Measurements from ENCODE around the gene EIF4G2. TPM values are rescaled to one million over a fixed set of nuclear protein-coding genes. Genes with fewer than 3 reads are reported as not detected.

The EIF4G2 gene
- total and polyA plus RNA-seq, 2 experiments from 2014 or later = 358 to 788 TPM

DNA sequence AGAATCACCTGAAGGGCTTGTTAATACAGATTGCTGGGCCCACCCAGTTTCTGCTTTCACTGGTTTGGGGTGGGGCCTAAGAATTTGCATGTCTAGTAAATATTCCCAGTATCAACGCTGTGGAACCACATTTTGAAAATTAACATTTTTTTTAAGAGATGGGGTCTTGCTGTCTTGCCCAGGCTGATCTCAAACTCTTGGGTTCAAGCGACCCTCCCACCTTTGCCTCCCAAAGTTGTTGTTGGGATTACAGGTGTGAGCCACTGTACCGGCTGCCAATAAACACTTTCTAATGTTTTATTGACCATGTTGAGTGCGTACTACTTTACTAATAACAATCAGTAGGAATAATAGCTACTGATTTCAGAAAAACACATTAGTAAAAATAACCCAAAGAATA is 2.5 kb downstream of the EIF4G2 start:
- peaks cover 74% of the 10 kb centered on the region for H3K36me3 Mint-ChIP-seq (ENCODE audit: low read depth)
- H3K4me2 ChIP-seq = peak overlapping the region; percentile 95; the same call in 1 of the 2 replicates
- peaks cover 51% of the 10 kb centered on the region for H4K20me1 ChIP-seq (replicated peaks; ENCODE audit: insufficient read depth)

More for the DNA sequence above, 2.5 kb downstream of the EIF4G2 start:
- H3K79me2 ChIP-seq (replicated peaks; ENCODE audit: insufficient read depth) = peaks cover 48% of the 10 kb centered on the region
- TF ChIP-seq, protein P1, sequence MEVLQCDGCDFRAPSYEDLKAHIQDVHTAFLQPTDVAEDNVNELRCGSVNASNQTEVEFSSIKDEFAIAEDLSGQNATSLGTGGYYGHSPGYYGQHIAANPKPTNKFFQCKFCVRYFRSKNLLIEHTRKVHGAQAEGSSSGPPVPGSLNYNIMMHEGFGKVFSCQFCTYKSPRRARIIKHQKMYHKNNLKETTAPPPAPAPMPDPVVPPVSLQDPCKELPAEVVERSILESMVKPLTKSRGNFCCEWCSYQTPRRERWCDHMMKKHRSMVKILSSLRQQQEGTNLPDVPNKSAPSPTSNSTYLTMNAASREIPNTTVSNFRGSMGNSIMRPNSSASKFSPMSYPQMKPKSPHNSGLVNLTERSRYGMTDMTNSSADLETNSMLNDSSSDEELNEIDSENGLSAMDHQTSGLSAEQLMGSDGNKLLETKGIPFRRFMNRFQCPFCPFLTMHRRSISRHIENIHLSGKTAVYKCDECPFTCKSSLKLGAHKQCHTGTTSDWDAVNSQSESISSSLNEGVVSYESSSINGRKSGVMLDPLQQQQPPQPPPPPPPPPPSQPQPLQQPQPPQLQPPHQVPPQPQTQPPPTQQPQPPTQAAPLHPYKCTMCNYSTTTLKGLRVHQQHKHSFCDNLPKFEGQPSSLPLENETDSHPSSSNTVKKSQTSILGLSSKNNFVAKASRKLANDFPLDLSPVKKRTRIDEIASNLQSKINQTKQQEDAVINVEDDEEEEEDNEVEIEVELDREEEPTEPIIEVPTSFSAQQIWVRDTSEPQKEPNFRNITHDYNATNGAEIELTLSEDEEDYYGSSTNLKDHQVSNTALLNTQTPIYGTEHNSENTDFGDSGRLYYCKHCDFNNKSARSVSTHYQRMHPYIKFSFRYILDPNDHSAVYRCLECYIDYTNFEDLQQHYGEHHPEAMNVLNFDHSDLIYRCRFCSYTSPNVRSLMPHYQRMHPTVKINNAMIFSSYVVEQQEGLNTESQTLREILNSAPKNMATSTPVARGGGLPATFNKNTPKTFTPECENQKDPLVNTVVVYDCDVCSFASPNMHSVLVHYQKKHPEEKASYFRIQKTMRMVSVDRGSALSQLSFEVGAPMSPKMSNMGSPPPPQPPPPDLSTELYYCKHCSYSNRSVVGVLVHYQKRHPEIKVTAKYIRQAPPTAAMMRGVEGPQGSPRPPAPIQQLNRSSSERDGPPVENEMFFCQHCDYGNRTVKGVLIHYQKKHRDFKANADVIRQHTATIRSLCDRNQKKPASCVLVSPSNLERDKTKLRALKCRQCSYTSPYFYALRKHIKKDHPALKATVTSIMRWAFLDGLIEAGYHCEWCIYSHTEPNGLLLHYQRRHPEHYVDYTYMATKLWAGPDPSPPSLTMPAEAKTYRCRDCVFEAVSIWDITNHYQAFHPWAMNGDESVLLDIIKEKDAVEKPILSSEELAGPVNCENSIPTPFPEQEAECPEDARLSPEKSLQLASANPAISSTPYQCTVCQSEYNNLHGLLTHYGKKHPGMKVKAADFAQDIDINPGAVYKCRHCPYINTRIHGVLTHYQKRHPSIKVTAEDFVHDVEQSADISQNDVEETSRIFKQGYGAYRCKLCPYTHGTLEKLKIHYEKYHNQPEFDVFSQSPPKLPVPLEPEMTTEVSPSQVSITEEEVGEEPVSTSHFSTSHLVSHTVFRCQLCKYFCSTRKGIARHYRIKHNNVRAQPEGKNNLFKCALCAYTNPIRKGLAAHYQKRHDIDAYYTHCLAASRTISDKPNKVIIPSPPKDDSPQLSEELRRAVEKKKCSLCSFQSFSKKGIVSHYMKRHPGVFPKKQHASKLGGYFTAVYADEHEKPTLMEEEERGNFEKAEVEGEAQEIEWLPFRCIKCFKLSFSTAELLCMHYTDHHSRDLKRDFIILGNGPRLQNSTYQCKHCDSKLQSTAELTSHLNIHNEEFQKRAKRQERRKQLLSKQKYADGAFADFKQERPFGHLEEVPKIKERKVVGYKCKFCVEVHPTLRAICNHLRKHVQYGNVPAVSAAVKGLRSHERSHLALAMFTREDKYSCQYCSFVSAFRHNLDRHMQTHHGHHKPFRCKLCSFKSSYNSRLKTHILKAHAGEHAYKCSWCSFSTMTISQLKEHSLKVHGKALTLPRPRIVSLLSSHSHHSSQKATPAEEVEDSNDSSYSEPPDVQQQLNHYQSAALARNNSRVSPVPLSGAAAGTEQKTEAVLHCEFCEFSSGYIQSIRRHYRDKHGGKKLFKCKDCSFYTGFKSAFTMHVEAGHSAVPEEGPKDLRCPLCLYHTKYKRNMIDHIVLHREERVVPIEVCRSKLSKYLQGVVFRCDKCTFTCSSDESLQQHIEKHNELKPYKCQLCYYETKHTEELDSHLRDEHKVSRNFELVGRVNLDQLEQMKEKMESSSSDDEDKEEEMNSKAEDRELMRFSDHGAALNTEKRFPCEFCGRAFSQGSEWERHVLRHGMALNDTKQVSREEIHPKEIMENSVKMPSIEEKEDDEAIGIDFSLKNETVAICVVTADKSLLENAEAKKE (CRISPR knock-in tag; IDR thresholded peaks at IDR 0.05) = no peak
- TF ChIP-seq NANOG (IDR thresholded peaks at IDR 0.05; ENCODE audit: borderline replicate concordance) = no peak
- TF ChIP-seq, protein P2, sequence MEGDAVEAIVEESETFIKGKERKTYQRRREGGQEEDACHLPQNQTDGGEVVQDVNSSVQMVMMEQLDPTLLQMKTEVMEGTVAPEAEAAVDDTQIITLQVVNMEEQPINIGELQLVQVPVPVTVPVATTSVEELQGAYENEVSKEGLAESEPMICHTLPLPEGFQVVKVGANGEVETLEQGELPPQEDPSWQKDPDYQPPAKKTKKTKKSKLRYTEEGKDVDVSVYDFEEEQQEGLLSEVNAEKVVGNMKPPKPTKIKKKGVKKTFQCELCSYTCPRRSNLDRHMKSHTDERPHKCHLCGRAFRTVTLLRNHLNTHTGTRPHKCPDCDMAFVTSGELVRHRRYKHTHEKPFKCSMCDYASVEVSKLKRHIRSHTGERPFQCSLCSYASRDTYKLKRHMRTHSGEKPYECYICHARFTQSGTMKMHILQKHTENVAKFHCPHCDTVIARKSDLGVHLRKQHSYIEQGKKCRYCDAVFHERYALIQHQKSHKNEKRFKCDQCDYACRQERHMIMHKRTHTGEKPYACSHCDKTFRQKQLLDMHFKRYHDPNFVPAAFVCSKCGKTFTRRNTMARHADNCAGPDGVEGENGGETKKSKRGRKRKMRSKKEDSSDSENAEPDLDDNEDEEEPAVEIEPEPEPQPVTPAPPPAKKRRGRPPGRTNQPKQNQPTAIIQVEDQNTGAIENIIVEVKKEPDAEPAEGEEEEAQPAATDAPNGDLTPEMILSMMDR (conservative IDR thresholded peaks at IDR 0.05; ENCODE audit: low read depth in 2 of 2) = no peak
- TF ChIP-seq, protein P3, sequence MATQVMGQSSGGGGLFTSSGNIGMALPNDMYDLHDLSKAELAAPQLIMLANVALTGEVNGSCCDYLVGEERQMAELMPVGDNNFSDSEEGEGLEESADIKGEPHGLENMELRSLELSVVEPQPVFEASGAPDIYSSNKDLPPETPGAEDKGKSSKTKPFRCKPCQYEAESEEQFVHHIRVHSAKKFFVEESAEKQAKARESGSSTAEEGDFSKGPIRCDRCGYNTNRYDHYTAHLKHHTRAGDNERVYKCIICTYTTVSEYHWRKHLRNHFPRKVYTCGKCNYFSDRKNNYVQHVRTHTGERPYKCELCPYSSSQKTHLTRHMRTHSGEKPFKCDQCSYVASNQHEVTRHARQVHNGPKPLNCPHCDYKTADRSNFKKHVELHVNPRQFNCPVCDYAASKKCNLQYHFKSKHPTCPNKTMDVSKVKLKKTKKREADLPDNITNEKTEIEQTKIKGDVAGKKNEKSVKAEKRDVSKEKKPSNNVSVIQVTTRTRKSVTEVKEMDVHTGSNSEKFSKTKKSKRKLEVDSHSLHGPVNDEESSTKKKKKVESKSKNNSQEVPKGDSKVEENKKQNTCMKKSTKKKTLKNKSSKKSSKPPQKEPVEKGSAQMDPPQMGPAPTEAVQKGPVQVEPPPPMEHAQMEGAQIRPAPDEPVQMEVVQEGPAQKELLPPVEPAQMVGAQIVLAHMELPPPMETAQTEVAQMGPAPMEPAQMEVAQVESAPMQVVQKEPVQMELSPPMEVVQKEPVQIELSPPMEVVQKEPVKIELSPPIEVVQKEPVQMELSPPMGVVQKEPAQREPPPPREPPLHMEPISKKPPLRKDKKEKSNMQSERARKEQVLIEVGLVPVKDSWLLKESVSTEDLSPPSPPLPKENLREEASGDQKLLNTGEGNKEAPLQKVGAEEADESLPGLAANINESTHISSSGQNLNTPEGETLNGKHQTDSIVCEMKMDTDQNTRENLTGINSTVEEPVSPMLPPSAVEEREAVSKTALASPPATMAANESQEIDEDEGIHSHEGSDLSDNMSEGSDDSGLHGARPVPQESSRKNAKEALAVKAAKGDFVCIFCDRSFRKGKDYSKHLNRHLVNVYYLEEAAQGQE (IDR thresholded peaks at IDR 0.05; ENCODE audit: unreplicated experiment) = no peak
- TF ChIP-seq ZNF114 (CRISPR knock-in tag; IDR thresholded peaks at IDR 0.05) = no peak
- no peak for TF ChIP-seq CREB1 (CRISPR knock-in tag; IDR thresholded peaks at IDR 0.05; ENCODE audit: low read depth)
- TF ChIP-seq POLR2AphosphoS5 (IDR thresholded peaks at IDR 0.05; ENCODE audit: low read depth) = no peak
- TF ChIP-seq STAT1 (IDR thresholded peaks at IDR 0.05; ENCODE audit: unreplicated experiment) = no peak
- no peak for TF ChIP-seq EZH2 (IDR thresholded peaks at IDR 0.05; ENCODE audit: low read depth, unreplicated experiment)
- peaks cover 61% of the 10 kb centered on the region for H3K36me3 ChIP-seq (ENCODE audit: insufficient read depth)
- H3F3A ChIP-seq (replicated peaks; ENCODE audit: low read depth) = peaks cover 58% of the 10 kb centered on the region
- peak overlapping the region; percentile 28; the same call in 1 of the 2 replicates for H3K27ac ChIP-seq (ENCODE audit: low read depth)
- H3K9me3 Mint-ChIP-seq = no peaks in the 10 kb centered on the region
- no peaks in the 10 kb centered on the region for H3K27me3 ChIP-seq (ENCODE audit: insufficient read depth)
- H3K4me3 ChIP-seq = peak overlapping the region; percentile 95
- ATAC-seq = no peak
- no peak for DNase-seq (ENCODE audit: low spot score)
- H3K4me1 Mint-ChIP-seq = peaks cover 31% of the 10 kb centered on the region
- H3K27ac Mint-ChIP-seq = no peak overlapping the region
- peaks cover 20% of the 10 kb centered on the region for H3K4me1 ChIP-seq (ENCODE audit: insufficient read depth)
- H2AFZ ChIP-seq = no peak overlapping the region
- peak overlapping the region; percentile 96 for H3K4me3 Mint-ChIP-seq
- H3K27me3 Mint-ChIP-seq (ENCODE audit: insufficient read depth, low read depth, poor library complexity) = peaks cover 16% of the 10 kb centered on the region
- no peaks in the 10 kb centered on the region for H3K9me2 ChIP-seq (ENCODE audit: insufficient read depth)

Data from GM23338 (cell line).